A204.1 (cell line): ENCODE results near the gene GPS1.

Source experiments
- FAIRE-seq: peaks from 2 replicates; lab custom pipeline; 2012; peaks lifted over from hg19 to GRCh38; lab: Jason Lieb, UNC

Gene GPS1

GRCh38 chr17:82014971-82015310 lies 36.8 kb upstream of the GPS1 start:
- no peak for FAIRE-seq

GRCh38 chr17:82015311-82015971 lies 36.3 kb upstream of the GPS1 start:
- FAIRE-seq = no peak

DNA sequence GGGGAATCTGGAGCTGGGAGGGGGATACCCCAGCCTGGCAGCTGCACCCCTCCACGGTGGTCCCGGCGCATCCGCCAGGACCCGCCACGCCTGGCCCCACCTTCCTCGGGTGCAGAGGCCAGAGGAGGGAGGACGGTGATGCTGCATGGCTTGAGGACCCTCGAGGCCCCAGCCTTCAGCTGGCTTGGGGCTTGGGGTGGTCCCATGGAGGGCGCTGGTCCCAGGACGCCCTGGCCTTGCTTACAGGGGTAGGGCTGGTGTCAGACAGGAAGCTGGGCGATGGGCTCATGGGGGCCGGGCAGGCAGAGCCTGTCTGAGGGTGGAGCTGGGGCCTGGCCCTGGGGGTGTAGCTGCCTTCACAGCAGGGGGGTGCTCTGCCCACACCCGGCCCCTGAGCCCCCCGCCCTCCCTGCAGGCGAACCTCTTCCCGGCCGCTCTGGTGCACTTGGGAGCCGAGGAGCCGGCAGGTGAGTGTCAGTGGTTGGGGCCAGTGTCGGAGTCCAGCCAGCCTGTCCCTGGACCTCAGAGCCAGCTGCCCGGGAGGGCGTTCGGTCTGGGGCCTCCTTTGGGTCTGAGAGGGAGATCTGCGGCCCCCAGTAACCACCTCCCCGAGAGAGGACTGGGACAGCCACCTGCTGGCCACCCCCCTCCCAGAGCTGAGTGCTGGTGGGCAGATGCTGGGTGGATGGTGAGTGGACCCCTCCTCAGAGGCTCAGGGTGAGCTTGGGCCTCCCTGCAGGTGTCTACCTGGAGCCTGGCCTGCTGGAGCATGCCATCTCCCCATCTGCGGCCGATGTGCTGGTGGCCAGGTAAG lies 35.4 kb upstream of the GPS1 start:
- no peak for FAIRE-seq

DNA sequence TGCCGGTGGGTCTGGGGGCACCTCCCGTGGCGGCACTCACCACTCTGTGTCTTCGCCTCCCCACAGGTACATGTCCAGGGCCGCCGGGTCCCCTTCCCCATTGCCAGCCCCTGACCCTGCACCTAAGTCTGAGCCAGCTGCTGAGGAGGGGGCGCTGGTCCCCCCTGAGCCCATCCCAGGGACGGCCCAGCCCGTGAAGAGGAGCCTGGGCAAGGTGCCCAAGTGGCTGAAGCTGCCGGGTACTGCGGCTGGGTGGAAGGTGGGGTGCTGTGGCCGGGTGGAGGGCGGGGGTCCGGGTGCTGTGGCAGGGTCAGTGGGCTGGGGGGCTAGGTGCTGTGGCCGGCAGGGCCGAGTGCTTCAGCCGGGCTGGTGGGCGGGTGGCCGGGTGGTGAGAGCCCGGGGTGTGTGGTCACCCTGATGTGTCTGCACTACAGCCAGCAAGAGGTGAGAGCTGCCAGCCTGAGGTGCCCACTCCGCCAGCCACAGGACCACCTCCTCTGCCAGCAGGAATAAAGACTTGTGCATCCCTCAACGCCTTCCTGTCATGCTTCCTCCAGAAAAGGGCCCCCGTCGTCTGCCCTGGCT lies 34.7 kb upstream of the GPS1 start:
- FAIRE-seq = no peak

- no peak for FAIRE-seq
Observed at GRCh38 chr17:82017612-82018151, 34.0 kb upstream of the GPS1 start.

DNA sequence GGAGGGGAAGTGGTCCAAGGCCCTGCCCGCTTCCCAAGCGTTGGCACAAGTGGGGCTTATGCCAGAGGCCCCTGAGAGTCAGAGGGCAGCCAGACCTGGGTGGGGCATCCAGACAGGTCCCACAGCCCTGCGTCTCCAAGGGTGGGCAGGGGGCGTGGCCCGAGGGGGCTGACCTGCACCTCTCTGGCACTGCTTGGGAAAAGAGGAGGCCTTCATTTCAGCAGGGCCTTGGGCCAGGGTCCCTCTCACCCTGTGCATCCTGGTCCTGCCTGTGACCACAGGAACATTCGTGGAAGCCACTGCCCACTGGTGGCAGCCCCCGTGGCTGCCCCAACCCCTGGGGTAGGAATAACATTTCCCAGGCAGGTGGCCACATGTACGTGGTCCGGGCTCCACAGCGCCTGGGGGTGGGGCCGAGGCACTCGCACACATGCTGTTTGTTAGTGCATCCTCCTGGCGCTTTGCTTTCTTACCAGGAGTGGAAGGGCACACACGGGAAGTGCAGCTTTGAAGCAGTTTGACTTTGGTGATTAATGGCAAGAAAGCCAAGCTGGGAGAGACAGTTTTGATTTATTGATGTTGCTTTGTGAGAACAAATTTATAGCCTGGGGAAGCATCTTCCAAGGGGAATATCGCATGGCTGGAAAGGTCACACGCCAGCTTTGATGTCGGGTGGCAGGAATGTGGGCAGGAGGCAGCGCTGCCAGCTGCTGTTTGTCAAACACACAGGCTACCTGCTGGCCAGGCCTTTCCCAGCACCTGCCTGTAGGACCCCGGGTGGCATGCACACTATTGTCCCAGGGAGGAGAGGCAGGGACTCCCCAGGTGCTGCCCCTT lies 33.3 kb upstream of the GPS1 start:
- FAIRE-seq = no peak

DNA sequence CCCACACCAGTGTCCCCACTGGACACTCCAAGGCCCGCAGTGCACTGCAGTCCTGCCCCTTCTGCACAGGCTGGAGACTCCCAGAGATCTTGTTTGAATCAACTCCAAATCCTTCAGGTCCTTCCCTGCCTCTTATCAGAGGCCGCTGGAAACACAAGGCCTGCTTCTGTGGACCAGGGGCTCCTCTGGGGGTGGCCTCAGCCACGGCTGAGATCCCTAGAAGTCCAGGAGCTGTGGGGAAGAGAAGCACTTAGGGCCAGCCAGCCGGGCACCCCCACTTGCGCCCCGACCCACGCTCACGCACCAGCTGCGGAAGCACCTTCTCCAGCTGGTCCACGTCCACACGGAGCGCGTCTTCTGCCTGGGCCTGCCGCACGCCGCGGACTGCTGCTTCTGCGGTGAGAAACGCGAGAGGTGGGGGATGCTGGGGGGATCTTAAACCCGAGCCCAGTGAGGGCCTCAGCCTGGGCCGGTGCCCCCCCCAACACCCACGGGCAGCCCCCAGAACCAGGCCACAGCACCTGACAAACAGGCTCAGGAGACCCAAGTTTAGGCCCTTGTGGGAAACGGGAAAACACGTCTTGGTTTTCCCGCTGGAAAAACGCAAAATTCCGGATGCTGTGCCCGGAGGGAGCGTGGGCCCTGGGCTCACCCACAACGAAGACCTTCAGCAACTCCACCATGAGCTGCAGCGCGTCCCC lies 32.6 kb upstream of the GPS1 start:
- no peak for FAIRE-seq

DNA sequence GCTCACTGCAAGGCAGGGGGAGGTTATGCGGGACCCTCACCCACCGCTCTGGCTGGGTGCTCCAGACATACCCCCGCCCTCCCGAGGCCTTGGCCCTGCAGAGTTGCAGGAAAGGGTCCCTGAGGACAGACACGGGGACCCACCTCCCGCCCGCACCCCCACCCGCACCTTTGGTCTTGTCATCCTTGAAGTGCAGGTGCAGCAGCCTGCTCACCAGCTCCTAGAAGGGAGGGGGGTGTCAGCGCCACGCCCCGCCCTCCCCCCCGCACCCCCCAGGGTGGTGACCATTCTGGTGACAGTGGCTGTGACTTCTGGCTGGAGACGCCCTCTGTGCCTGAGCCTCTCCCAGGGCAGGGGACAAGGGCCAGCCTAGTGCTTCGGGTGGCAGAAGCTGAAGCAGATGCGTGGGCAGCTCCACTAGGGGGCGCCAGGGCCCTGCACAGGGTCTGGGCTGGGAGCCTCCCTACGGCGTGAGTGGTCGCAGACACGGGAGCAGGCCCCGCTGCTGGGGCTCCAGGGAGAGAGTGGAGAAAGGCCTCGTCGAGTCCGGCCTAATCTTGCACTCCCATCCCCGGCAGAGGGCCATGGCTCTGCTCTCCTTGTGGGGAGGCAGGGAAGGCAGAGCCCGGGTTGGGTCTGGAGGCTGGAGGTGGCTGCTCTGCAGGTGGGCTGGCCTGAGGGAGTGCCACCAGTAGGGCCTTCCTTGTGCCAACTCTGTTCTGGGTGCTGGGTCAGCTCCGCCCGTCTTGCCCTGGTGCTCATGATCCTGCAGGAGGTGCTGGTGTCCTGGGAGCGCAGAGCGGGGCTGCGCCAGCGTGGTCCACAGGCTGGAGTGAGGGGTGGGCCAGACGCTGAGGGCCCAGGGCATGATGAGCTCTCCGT lies 31.8 kb upstream of the GPS1 start:
- no peak for FAIRE-seq

DNA sequence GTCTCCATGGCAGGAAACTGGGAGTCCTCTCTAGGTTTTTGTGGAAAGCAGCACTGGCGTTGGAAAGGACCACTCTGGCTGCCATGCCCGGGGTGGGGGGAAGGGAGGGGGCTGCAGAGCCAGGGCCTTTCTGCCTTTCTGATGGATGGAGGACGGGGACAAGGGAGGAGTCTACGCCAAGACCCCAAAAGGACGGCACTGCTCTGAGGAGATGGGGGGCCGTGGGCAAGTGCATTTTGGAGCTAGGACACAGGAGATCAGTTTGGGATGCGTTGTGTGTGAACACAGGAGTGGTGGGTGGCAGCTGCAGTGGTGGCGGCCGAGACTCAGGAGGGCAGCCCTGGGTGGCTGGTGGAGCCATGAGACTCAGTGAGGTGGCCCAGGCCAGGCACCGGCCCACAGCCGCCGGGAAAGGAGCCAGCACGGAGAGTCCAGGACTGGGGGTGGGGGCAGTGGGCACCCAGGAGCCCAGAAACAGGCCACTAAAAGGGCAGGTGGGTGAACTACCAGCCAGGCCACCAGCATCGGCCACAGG lies 31.1 kb upstream of the GPS1 start:
- FAIRE-seq = no peak

DNA sequence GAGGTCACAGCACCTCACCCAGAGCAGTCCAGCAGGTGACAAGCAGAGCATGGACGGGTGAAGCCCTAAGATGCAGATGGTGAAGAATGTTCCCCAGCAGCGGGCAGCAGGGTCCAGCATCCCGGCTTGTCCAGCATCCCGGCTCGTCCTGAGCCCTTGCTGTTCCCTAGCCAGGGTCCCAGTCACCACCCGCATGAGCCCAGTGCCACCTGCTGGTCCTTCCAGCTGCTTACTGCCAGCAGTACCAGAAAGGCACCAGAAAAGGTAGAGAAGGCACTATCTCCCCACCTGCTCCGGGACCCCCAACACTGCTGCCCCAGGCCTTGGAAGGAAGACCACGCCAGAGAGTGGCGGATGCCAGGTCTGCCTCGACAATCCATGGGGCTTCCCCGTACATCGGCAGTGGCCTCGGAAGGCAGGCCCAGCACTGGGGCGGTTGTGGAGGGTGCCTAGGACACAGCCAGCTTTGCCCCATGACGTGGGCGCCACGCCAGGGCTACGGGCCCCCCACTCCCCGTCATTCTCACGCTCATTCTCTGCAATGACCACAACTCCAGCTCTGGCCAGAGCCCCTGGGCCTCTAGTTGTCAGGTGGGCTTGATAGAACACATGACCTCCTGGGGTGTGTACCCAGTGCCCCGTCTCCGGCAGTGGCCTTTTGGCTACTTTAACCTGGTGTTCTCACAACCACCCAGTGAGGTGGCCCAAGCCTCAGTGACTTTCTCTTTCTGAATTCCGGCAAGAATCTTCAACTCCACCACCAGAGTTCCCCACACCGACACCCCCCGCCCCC lies 30.4 kb upstream of the GPS1 start:
- no peak for FAIRE-seq

DNA sequence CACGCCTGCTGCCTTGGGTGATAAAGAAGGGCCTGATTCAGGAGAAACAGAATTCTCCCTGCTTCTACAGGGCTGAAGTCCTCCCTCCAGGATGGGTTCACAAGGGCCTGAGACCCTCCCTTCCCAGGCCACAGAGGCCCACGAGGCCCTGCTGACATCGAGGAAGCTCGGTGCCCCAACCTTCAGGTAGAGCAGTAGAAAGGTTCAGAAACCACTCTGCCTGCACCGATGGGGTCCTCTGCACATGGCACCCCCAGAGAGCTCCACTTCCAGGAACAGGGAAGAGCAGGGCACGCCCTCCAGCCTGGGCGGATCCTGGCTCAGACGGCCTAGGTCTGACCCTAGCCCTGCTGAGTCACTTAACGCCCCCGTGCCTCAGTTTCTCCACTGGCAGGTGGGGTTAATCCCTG lies 29.8 kb upstream of the GPS1 start:
- no peak for FAIRE-seq

DNA sequence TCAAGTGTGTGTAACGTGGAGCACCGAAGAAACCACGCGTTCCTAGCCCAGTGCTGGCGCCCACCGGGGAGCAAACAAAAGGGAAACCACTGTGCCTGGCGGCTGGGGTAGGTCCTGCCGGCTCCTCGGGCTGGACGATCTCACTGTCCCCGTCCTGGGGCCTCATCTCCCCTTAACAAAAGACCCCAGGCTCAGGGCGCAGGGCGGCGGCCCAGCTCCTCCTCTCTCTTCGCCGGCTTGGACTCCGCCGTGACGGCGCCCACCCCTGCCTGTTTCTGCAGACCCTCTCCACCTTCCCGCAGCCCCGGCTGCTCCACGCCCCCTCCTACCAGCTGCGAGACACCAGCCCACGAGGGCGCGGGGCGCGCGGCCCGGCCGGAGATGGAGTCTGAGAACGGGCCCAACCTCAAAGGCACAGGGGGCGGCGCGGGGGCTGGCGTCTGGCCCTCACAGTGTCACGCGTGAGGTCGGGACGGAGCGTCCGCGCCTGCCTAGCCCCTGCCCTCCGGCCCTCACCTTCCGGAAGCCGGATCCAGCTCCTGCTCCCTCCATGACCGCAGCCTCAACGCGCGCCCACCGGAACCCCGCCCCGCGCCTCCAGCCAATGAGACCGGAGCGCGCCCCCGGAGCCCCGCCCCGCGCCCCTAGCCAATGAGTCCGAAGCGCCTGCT lies 29.3 kb upstream of the GPS1 start, which contains the start of gene CENPX:
Gene CENPX (minus strand): TSS at position 569 of the 671 bp plus-strand sequence. CDS start 17 bp downstream, at position 552.
- FAIRE-seq = no peak

DNA sequence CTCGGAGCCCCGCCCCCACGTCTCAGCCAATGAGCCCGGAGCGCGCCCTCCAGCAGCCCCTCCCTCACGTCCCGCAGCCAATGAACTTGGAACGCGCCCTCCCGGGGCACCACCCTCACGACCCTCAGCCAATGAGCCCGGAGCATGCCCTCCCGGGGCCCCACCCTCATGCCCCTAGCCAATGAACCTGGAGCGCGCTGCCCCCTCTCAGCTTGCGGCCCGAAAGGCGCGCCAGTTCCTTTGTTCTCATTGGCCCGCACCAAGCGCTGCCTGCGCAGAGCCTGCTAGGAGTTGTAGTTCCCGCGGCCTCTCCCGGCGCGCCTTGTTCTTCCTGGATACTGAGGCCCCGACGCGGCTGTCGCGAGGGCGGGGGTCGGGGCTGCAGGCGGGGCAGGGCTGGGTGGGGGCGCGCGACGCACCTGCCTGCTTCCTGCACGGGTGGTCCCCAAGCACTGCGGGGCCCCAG lies 28.7 kb upstream of the GPS1 start, which contains the start of gene LRRC45:
Gene LRRC45 (plus strand): TSS at position 325 of the 466 bp plus-strand sequence. CDS start 339 bp downstream, outside the sequence.
- peak; percentile 99 for FAIRE-seq

DNA sequence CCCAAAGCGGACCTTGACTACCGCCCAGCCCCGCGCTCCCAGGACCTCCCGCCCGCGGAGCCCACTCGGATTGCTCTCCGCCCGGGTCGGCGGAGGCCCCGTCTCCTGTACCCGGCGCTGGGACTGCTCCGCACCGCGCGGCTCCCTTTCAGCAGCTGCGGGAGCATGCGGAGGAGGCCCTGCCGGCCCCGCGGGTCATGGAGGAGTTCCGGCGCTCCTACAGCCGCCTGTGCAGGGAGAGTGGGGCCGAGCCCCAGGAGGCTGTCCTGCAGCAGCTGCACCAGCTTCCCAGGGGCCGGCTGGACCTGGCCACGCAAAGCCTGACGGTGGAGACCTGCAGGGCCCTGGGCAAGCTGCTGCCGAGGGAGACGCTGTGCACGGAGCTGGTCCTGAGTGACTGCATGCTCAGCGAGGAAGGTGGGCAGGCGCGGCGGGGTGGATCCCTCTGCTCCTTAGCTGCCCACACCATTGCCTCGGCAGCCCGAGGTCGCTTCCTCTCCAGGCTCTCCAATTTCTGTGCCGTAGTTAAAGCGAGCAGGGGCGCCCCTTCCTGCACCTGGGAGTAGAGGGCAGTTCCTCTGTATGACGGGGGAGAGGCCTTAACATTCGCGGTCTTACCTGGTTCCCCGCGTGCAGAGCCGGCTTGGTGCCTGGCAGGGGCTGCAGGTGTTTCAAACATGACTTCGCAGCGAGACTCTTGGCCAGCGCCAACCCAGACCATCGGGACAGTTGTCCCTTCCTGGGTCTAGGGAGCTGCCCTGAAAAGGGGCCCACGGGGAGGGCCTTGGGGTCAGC lies 28.1 kb upstream of the GPS1 start:
- FAIRE-seq = no peak

DNA sequence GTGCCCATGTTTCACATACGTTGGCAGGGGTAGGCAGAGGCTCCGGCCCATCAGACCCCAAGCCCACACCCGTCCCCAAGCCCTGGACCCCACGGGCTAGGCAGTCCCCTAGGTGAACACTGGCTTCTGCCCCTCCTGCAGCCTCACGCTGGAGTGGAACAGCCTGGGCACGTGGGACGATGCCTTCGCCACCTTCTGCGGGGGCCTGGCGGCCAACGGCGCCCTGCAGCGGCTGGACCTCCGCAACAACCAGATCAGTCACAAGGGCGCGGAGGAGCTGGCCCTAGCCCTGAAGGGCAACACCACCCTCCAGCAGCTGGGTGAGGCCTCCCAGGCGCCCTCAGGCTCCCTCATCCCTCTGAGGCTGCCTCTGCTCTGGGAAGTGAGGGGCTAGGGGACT lies 26.8 kb upstream of the GPS1 start:
- FAIRE-seq = no peak

- FAIRE-seq = no peak
Observed at GRCh38 chr17:82025401-82026107, 26.1 kb upstream of the GPS1 start.

DNA sequence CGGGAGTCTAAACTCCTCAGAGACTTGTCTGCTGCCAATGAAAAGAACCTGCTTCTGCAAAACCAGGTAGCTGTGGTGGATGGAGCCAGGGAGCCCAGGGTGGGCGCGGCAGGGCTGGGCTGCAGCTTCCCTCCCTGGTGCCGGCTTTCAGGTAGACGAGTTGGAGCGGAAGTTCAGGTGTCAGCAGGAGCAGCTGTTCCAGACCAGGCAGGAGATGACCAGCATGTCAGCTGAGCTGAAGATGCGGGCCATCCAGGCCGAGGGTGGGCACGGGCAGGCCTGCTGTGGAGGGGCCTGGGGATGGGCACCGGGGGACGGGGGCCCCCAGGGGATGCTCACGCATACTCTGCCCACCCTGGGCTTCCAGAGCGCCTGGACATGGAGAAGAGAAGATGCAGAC lies 23.5 kb upstream of the GPS1 start:
- no peak for FAIRE-seq
